HEK293 (cell line): ENCODE data around the gene LALBA.

ENCODE experiments used
- CTCF ChIA-PET: fragments of 350-600 bp; formaldehyde crosslinking; extraction: SDS; loops from one replicate; lab custom pipeline; 2021; ENCODE audit warnings: antibody characterized with exemption; lab: Yijun Ruan, JAX
- POLR2A ChIA-PET: fragments of 300-600 bp; formaldehyde crosslinking; extraction: SDS; loops from one replicate; lab custom pipeline; 2020; ENCODE audit warnings: antibody characterized with exemption, inconsistent platforms; lab: Yijun Ruan, JAX
- H3K27ac ChIP-seq: fragments of 200-500 bp; sonication (Bioruptor generic); 2 replicates; pipeline ENCODE4 v1.5.1; 2014; ENCODE audit warnings: low read depth, low read length, control low read depth, inconsistent platforms; ENCODE audit errors: extremely low read depth
- H3K36me3 ChIP-seq, 2 experiments: fragments of 200-500 bp in 1 of 2; sonication (Bioruptor generic) in 1 of 2; 1 replicate in 1 of 2; 2 replicates in 1 of 2; pipeline ENCODE4 v1.5.1; 2014 to 2017; ENCODE audit warnings: inconsistent platforms in 2 of 2, low read length in 2 of 2; ENCODE audit not compliant: control insufficient read depth in 2 of 2, insufficient read depth in 1 of 2
- H3K4me1 ChIP-seq: fragments of 200-500 bp; sonication (Bioruptor generic); 2 replicates; pipeline ENCODE4 v1.5.1; 2014; ENCODE audit warnings: mild to moderate bottlenecking, low read length, inconsistent platforms; ENCODE audit not compliant: control insufficient read depth, insufficient read depth
- H3K4me3 ChIP-seq: 2 replicates; pipeline ENCODE4 v1.5.1; 2011; ENCODE audit warnings: low read depth, mild to moderate bottlenecking, control low read depth, low read length, moderate library complexity
- H3K9me3 ChIP-seq: fragments of 200-500 bp; sonication (Bioruptor generic); 2 replicates; pipeline ENCODE4 v1.5.1; 2014; ENCODE audit warnings: low read depth, low read length, inconsistent platforms; ENCODE audit not compliant: control insufficient read depth, insufficient read depth
- GLI2 ChIP-seq: fragments of 450-650 bp; formaldehyde crosslinking; IDR thresholded peaks from 2 replicates; pipeline ENCODE4; 2017; ENCODE audit warnings: missing biosample characterization, missing genetic modification characterization, low read depth, borderline replicate concordance
- GLI4 ChIP-seq: fragments of 450-650 bp; formaldehyde crosslinking; IDR thresholded peaks from 2 replicates; pipeline ENCODE4 v1.5.1; 2016; ENCODE audit warnings: missing biosample characterization, missing genetic modification characterization
- KLF1 ChIP-seq: fragments of 450-650 bp; formaldehyde crosslinking; IDR thresholded peaks from 2 replicates; pipeline ENCODE4 v1.5.1; 2016; ENCODE audit warnings: missing biosample characterization, missing genetic modification characterization
- TCF7L2 ChIP-seq: IDR thresholded peaks from 2 replicates; pipeline ENCODE4 v1.6.1; 2011; ENCODE audit warnings: low read depth, mild to moderate bottlenecking, inconsistent platforms, low read length, moderate library complexity, borderline replicate concordance
- ZBTB20 ChIP-seq: fragments of 450-650 bp; formaldehyde crosslinking; IDR thresholded peaks from 2 replicates; pipeline ENCODE4 v1.5.1; 2016; ENCODE audit warnings: missing biosample characterization, missing genetic modification characterization
- ZEB2 ChIP-seq: fragments of 450-650 bp; formaldehyde crosslinking; IDR thresholded peaks from 2 replicates; pipeline ENCODE4 v1.5.1; 2016; ENCODE audit warnings: missing biosample characterization, missing genetic modification characterization
- ZNF133 ChIP-seq: fragments of 450-650 bp; formaldehyde crosslinking; IDR thresholded peaks from 2 replicates; pipeline ENCODE4 v1.5.1; 2016; ENCODE audit warnings: missing biosample characterization, missing genetic modification characterization
- ZNF140 ChIP-seq: fragments of 450-650 bp; formaldehyde crosslinking; IDR thresholded peaks from 2 replicates; pipeline ENCODE4 v1.5.1; 2016; ENCODE audit warnings: missing biosample characterization, missing genetic modification characterization
- ZNF292 ChIP-seq: fragments of 450-650 bp; formaldehyde crosslinking; IDR thresholded peaks from 2 replicates; pipeline ENCODE4 v1.5.1; 2016; ENCODE audit warnings: low read depth, missing biosample characterization, missing genetic modification characterization, borderline replicate concordance
- ZNF394 ChIP-seq: fragments of 450-650 bp; formaldehyde crosslinking; IDR thresholded peaks from 2 replicates; pipeline ENCODE4 v1.5.1; 2016; ENCODE audit warnings: missing biosample characterization, missing genetic modification characterization, mild to moderate bottlenecking, moderate library complexity, borderline replicate concordance
- ZNF48 ChIP-seq: fragments of 450-650 bp; formaldehyde crosslinking; IDR thresholded peaks from 2 replicates; pipeline ENCODE4 v1.5.1; 2016; ENCODE audit warnings: missing biosample characterization, missing genetic modification characterization
- ZNF544 ChIP-seq: fragments of 450-650 bp; formaldehyde crosslinking; IDR thresholded peaks from 2 replicates; pipeline ENCODE4 v1.5.0; 2017; ENCODE audit warnings: missing biosample characterization, missing genetic modification characterization
- ZNF555 ChIP-seq: fragments of 450-650 bp; formaldehyde crosslinking; conservative IDR thresholded peaks from 2 replicates; pipeline ENCODE4 v1.5.1; 2017; ENCODE audit warnings: missing biosample characterization, mild to moderate bottlenecking, missing genetic modification characterization, inconsistent platforms
- ZNF571 ChIP-seq: fragments of 450-650 bp; formaldehyde crosslinking; IDR thresholded peaks from 2 replicates; pipeline ENCODE4 v1.5.0; 2017; ENCODE audit warnings: missing biosample characterization, missing genetic modification characterization
- ZNF660 ChIP-seq: fragments of 450-650 bp; IDR thresholded peaks from 2 replicates; pipeline ENCODE4 v1.5.1; 2018; ENCODE audit warnings: missing biosample characterization, mild to moderate bottlenecking, missing genetic modification characterization
- ZNF701 ChIP-seq: fragments of 450-650 bp; formaldehyde crosslinking; IDR thresholded peaks from 2 replicates; pipeline ENCODE4 v1.5.1; 2016; ENCODE audit warnings: missing biosample characterization, missing genetic modification characterization
- ZNF791 ChIP-seq: fragments of 450-650 bp; formaldehyde crosslinking; IDR thresholded peaks from 2 replicates; pipeline ENCODE4 v1.5.1; 2016; ENCODE audit warnings: missing biosample characterization, missing genetic modification characterization
- TF ChIP-seq, protein P1 (sequence below): fragments of 450-650 bp; formaldehyde crosslinking; IDR thresholded peaks from 2 replicates; pipeline ENCODE4 v1.5.1; 2017; ENCODE audit warnings: missing biosample characterization, mild to moderate bottlenecking, missing genetic modification characterization, moderate library complexity
- TF ChIP-seq, protein P2 (sequence below): sonication (generic); formaldehyde crosslinking; IDR thresholded peaks from 2 replicates; pipeline ENCODE4 v1.8.1; 2022; ENCODE audit warnings: mild to moderate bottlenecking, moderate library complexity, missing genetic modification reagents
- TF ChIP-seq, protein P3 (sequence below): fragments of 450-650 bp; formaldehyde crosslinking; IDR thresholded peaks from 2 replicates; pipeline ENCODE4 v1.5.1; 2017; ENCODE audit warnings: missing biosample characterization, missing genetic modification characterization
- TF ChIP-seq, protein P4 (sequence below): fragments of 450-650 bp; formaldehyde crosslinking; IDR thresholded peaks from 2 replicates; pipeline ENCODE4; 2016; ENCODE audit warnings: missing biosample characterization, missing genetic modification characterization
- TF ChIP-seq, protein P5 (sequence below): fragments of 450-650 bp; formaldehyde crosslinking; IDR thresholded peaks from 2 replicates; pipeline ENCODE4 v1.5.1; 2016; ENCODE audit warnings: missing biosample characterization, missing genetic modification characterization
- TF ChIP-seq, protein P6 (sequence below): fragments of 450-650 bp; formaldehyde crosslinking; IDR thresholded peaks from 2 replicates; pipeline ENCODE4 v1.5.1; 2016; ENCODE audit warnings: missing biosample characterization, missing genetic modification characterization

Gene LALBA

DNA sequence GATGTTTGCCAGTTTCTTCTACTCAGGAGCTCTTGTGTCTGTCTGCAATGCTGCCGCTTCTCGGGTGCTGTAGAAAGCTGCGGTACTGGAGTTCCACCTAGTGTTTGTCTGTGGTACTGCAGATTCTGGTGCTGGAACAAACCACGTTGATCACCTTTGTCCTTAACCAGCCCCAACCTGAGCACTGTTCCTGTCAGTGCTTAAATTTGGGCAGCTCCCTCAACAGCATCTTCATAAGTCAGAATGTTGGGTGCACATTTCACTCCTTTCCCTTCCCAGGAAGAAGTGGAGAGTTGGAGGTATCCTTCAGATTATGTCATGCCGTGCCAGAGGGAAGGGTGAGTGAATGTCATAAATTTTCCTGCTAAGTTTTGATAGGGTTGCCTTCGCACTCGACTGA, 48.7 kb upstream of the LALBA start (continued):
- TF ChIP-seq ZNF660 (tag by site-specific recombination) (peak; percentile 88), ZNF555 (tag by site-specific recombination) (no peak), ZNF133 (tag by site-specific recombination) (no peak), ZNF292 (tag by site-specific recombination) (no peak)
- TF ChIP-seq, protein P1, sequence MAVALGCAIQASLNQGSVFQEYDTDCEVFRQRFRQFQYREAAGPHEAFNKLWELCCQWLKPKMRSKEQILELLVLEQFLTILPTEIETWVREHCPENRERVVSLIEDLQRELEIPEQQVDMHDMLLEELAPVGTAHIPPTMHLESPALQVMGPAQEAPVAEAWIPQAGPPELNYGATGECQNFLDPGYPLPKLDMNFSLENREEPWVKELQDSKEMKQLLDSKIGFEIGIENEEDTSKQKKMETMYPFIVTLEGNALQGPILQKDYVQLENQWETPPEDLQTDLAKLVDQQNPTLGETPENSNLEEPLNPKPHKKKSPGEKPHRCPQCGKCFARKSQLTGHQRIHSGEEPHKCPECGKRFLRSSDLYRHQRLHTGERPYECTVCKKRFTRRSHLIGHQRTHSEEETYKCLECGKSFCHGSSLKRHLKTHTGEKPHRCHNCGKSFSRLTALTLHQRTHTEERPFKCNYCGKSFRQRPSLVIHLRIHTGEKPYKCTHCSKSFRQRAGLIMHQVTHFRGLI (tag by site-specific recombination): no peak
- TF ChIP-seq, protein P2, sequence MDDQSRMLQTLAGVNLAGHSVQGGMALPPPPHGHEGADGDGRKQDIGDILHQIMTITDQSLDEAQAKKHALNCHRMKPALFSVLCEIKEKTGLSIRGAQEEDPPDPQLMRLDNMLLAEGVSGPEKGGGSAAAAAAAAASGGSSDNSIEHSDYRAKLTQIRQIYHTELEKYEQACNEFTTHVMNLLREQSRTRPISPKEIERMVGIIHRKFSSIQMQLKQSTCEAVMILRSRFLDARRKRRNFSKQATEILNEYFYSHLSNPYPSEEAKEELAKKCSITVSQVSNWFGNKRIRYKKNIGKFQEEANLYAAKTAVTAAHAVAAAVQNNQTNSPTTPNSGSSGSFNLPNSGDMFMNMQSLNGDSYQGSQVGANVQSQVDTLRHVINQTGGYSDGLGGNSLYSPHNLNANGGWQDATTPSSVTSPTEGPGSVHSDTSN (CRISPR knock-in tag): no peak
- TF ChIP-seq, protein P3, sequence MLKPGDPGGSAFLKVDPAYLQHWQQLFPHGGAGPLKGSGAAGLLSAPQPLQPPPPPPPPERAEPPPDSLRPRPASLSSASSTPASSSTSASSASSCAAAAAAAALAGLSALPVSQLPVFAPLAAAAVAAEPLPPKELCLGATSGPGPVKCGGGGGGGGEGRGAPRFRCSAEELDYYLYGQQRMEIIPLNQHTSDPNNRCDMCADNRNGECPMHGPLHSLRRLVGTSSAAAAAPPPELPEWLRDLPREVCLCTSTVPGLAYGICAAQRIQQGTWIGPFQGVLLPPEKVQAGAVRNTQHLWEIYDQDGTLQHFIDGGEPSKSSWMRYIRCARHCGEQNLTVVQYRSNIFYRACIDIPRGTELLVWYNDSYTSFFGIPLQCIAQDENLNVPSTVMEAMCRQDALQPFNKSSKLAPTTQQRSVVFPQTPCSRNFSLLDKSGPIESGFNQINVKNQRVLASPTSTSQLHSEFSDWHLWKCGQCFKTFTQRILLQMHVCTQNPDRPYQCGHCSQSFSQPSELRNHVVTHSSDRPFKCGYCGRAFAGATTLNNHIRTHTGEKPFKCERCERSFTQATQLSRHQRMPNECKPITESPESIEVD (tag by site-specific recombination): no peak
- TF ChIP-seq, all 188 proteins: peak for 5

DNA sequence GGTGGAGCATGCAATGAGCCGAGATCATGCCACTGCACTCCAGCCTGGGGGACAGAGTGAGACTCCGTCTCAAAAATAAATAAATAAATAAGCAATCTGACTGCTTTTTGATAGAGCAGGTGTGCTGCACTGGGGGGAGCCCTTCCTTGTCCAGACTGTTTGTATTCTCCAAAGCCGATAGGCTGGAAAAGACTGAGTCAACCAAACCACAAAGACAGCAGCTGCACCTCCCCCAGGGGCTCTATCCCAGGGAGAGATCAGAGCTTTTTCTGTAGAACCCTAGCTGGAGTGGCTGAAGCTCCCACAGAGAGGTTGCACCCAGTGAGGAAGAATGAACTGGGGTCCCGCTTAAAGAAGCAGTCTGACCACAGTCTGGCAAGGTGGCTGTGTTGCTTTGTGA, 45.8 kb upstream of the LALBA start:
- ChIA-PET CTCF (interaction anchor here (13.0 kb wide), 1 partner anchor 72 kb away, joined by 209 read pairs; no protein-coding TSS in a partner anchor), POLR2A (no interaction called here)
- no peaks in the 10 kb centered on the region for H3K4me1 ChIP-seq
- H3K9me3 ChIP-seq: no peaks in the 10 kb centered on the region
- no peaks in the 10 kb centered on the region for H3K36me3 ChIP-seq
- no peak overlapping the region for H3K4me3 ChIP-seq
- no peak overlapping the region for H3K27ac ChIP-seq
- TF ChIP-seq ZNF791 (no peak), TCF7L2 (no peak), ZBTB20 (tag by site-specific recombination) (no peak), ZNF394 (tag by site-specific recombination) (no peak), ZNF140 (tag by site-specific recombination) (no peak), ZNF701 (tag by site-specific recombination) (no peak), ZNF571 (no peak), ZEB2 (tag by site-specific recombination) (no peak), GLI4 (tag by site-specific recombination) (no peak), ZNF544 (tag by site-specific recombination) (no peak), KLF1 (tag by site-specific recombination) (no peak), GLI2 (tag by site-specific recombination) (no peak), ZNF48 (tag by site-specific recombination) (no peak)
- TF ChIP-seq, protein P3 (tag by site-specific recombination): no peak
- TF ChIP-seq, protein P4, sequence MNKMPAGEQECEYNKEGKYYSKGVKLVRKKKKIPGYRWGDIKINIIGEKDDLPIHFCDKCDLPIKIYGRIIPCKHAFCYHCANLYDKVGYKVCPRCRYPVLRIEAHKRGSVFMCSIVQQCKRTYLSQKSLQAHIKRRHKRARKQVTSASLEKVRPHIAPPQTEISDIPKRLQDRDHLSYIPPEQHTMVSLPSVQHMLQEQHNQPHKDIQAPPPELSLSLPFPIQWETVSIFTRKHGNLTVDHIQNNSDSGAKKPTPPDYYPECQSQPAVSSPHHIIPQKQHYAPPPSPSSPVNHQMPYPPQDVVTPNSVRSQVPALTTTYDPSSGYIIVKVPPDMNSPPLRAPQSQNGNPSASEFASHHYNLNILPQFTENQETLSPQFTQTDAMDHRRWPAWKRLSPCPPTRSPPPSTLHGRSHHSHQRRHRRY (tag by site-specific recombination): no peak
- TF ChIP-seq, protein P5, sequence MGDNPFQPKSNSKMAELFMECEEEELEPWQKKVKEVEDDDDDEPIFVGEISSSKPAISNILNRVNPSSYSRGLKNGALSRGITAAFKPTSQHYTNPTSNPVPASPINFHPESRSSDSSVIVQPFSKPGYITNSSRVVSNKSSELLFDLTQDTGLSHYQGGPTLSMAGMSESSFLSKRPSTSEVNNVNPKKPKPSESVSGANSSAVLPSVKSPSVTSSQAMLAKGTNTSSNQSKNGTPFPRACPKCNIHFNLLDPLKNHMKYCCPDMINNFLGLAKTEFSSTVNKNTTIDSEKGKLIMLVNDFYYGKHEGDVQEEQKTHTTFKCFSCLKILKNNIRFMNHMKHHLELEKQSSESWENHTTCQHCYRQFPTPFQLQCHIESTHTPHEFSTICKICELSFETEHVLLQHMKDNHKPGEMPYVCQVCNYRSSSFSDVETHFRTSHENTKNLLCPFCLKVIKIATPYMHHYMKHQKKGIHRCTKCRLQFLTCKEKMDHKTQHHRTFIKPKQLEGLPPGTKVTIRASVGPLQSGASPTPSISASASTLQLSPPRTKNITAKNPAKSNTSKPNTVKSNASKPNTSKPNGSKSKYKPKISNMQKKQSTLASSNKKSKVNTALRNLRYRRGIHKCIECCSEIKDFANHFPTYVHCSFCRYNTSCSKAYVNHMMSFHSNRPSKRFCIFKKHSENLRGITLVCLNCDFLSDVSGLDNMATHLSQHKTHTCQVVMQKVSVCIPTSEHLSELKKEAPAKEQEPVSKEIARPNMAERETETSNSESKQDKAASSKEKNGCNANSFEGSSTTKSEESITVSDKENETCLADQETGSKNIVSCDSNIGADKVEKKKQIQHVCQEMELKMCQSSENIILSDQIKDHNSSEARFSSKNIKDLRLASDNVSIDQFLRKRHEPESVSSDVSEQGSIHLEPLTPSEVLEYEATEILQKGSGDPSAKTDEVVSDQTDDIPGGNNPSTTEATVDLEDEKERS: no peak
- TF ChIP-seq, protein P6, sequence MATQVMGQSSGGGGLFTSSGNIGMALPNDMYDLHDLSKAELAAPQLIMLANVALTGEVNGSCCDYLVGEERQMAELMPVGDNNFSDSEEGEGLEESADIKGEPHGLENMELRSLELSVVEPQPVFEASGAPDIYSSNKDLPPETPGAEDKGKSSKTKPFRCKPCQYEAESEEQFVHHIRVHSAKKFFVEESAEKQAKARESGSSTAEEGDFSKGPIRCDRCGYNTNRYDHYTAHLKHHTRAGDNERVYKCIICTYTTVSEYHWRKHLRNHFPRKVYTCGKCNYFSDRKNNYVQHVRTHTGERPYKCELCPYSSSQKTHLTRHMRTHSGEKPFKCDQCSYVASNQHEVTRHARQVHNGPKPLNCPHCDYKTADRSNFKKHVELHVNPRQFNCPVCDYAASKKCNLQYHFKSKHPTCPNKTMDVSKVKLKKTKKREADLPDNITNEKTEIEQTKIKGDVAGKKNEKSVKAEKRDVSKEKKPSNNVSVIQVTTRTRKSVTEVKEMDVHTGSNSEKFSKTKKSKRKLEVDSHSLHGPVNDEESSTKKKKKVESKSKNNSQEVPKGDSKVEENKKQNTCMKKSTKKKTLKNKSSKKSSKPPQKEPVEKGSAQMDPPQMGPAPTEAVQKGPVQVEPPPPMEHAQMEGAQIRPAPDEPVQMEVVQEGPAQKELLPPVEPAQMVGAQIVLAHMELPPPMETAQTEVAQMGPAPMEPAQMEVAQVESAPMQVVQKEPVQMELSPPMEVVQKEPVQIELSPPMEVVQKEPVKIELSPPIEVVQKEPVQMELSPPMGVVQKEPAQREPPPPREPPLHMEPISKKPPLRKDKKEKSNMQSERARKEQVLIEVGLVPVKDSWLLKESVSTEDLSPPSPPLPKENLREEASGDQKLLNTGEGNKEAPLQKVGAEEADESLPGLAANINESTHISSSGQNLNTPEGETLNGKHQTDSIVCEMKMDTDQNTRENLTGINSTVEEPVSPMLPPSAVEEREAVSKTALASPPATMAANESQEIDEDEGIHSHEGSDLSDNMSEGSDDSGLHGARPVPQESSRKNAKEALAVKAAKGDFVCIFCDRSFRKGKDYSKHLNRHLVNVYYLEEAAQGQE: no peak
